K562 (cell line): ENCODE data around the gene UBE2L6. TPM values are rescaled to one million over a fixed set of nuclear protein-coding genes. Genes with fewer than 3 reads are reported as not detected.
A peak's percentile ranks its signal among the peaks of the same experiment; 100 is the strongest.

Experiments
- BRD4 ChIP-seq: fragments of 200-600 bp; sonication (generic); IDR thresholded peaks from 2 replicates; pipeline ENCODE4 v1.6.1; 2017; ENCODE audit warnings: inconsistent platforms
- CREB5 ChIP-seq: fragments of 250-450 bp; sonication (Bioruptor Pico); IDR thresholded peaks from 2 replicates; pipeline ENCODE4 v1.5.0; 2020; ENCODE audit warnings: mild to moderate bottlenecking
- CTCF ChIP-seq, 3 experiments: IDR thresholded peaks in 2 of 3; conservative IDR thresholded peaks in 1 of 3; 2 replicates each; pipeline ENCODE4 v1.5.1; 2011 to 2012; ENCODE audit warnings: low read length in 3 of 3, mild to moderate bottlenecking in 3 of 3, control low read depth in 2 of 3, improper control_type of control experiment in 1 of 3, inconsistent platforms in 1 of 3, low read depth in 1 of 3, mixed read lengths in 1 of 3, moderate library complexity in 1 of 3; ENCODE audit not compliant: insufficient read depth in 2 of 3
- DEAF1 ChIP-seq: fragments of 450-650 bp; formaldehyde crosslinking; IDR thresholded peaks from 2 replicates; pipeline ENCODE4 v1.4.0; 2020; ENCODE audit warnings: mild to moderate bottlenecking, moderate library complexity
- E2F4 ChIP-seq: sonication (generic); formaldehyde crosslinking; IDR thresholded peaks from 2 replicates; pipeline ENCODE4 v1.8.0; 2022; ENCODE audit warnings: mild to moderate bottlenecking, low read depth, missing genetic modification reagents
- ELK1 ChIP-seq: sonication (generic); formaldehyde crosslinking; IDR thresholded peaks from 2 replicates; pipeline ENCODE4 v1.8.1; 2022; ENCODE audit warnings: missing genetic modification reagents
- HDAC2 ChIP-seq: fragments of 450-650 bp; IDR thresholded peaks from 2 replicates; pipeline ENCODE4 v1.6.1; 2016; ENCODE audit warnings: mild to moderate bottlenecking
- NEUROD1 ChIP-seq: fragments of 150-350 bp; IDR thresholded peaks from 2 replicates; pipeline ENCODE4 v1.6.1; 2014; ENCODE audit warnings: borderline replicate concordance, low read length, low read depth; ENCODE audit not compliant: partially characterized antibody
- POLR2G ChIP-seq: fragments of 200-400 bp; formaldehyde crosslinking; IDR thresholded peaks from 2 replicates; pipeline ENCODE4 v1.6.1; 2017; ENCODE audit warnings: low read depth, mild to moderate bottlenecking, antibody characterized with exemption, low read length, moderate library complexity
- PRPF4 ChIP-seq: fragments of 200-400 bp; formaldehyde crosslinking; IDR thresholded peaks from one replicate; pipeline ENCODE4 v1.6.1; 2017; ENCODE audit warnings: low read length, low read depth, mild to moderate bottlenecking; ENCODE audit not compliant: insufficient read depth, poor library complexity, severe bottlenecking
- RBM25 ChIP-seq: fragments of 200-400 bp; formaldehyde crosslinking; IDR thresholded peaks from 2 replicates; pipeline ENCODE4 v1.6.1; 2018; ENCODE audit warnings: low read length, low read depth, moderate library complexity; ENCODE audit not compliant: severe bottlenecking
- SMAD3 ChIP-seq: fragments of 450-650 bp; formaldehyde crosslinking; conservative IDR thresholded peaks from 2 replicates; pipeline ENCODE4 v1.4.0; 2020; ENCODE audit warnings: mild to moderate bottlenecking
- SMARCE1 ChIP-seq: fragments of 450-650 bp; IDR thresholded peaks from 2 replicates; pipeline ENCODE4 v1.7.1; 2016; ENCODE audit warnings: mild to moderate bottlenecking
- SREBF2 ChIP-seq: sonication (generic); formaldehyde crosslinking; IDR thresholded peaks from 2 replicates; pipeline ENCODE4 v1.4.0; 2020; ENCODE audit warnings: mild to moderate bottlenecking, missing genetic modification reagents
- UBTF ChIP-seq, 2 experiments: IDR thresholded peaks; 2 replicates each; pipeline ENCODE4 v1.6.1; 2012; ENCODE audit warnings: improper control_type of control experiment in 2 of 2, low read depth in 2 of 2, low read length in 2 of 2, borderline replicate concordance in 1 of 2
- ZFX ChIP-seq: sonication (generic); formaldehyde crosslinking; IDR thresholded peaks from 2 replicates; pipeline ENCODE4 v1.8.0; 2022; ENCODE audit warnings: mild to moderate bottlenecking, missing genetic modification reagents, moderate library complexity
- ZNF586 ChIP-seq: fragments of 450-650 bp; formaldehyde crosslinking; conservative IDR thresholded peaks from 2 replicates; pipeline ENCODE4 v1.4.0; 2020; ENCODE audit warnings: mild to moderate bottlenecking, moderate library complexity
- polyA plus RNA-seq, 8 experiments: library from polyadenylated mRNA; depleted of rRNA in 4 of 8; stranded (reverse) in 5 of 8; unstranded in 3 of 8; fragments of >200 nt; fragmentation: Nextera tagmentation in 2 of 8; fragmentation: Illumina TruSeq in 1 of 8; extraction: Ambion mirVana in 2 of 8; extraction: Trizol in 1 of 8; gene quantifications; 2 replicates each; pipeline versions ENCODE4 v1.2.1 to v1.2.3, GENCODE V29; 2011 to 2014; ENCODE audit warnings: inconsistent platforms in 1 of 8, missing spikeins in 1 of 8
- total RNA-seq, 7 experiments: library from RNA; depleted of rRNA in 6 of 7; stranded (reverse); fragments of >200 nt in 6 of 7; fragmentation: Illumina TruSeq in 2 of 7; extraction: Trizol in 2 of 7; gene quantifications; 2 replicates each; pipeline versions ENCODE4 v1.2.1 to v1.2.3, GENCODE V29; 2011 to 2021; ENCODE audit warnings: low replicate concordance in 1 of 7

UBE2L6 gene
- total and polyA plus RNA-seq, 9 of the 15 experiments (the other 6 are each of a cell fraction or from before 2014, with no cell fraction given), result 5.9 to 24.9 (median 9.7) TPM

- TF ChIP-seq E2F4 (no peak), UBTF (IDR thresholded peaks at IDR 0.05; ENCODE audit: borderline replicate concordance in 1 of 2, low read depth in 2 of 2, low read length in 2 of 2) (no peak; a peak in 3 of 4 replicates), BRD4 (no peak), PRPF4 (no peak), CREB5 (CRISPR knock-in tag) (no peak), ZFX (CRISPR knock-in tag) (peak; percentile 71), ELK1 (no peak), RBM25 (no peak), CTCF (IDR thresholded peaks at IDR 0.05 in 2 of 3, conservative IDR thresholded peaks at IDR 0.05 in 1 of 3; ENCODE audit: insufficient read depth in 2 of 3, low read depth in 1 of 3, low read length in 3 of 3) (0 out of 6 replicates have a peak, but pooled peaks of 1 of the 3 experiments have one; percentile 5), POLR2G (peak; percentile 89), SREBF2 (no peak), HDAC2 (peak; percentile 63), SMAD3 (CRISPR knock-in tag) (no peak), DEAF1 (CRISPR knock-in tag) (no peak), ZNF586 (CRISPR knock-in tag) (no peak), SMARCE1 (peak; percentile 62), NEUROD1 (no peak)
Measured at GRCh38 chr11:57515332-57516060, 52.0 kb downstream of the UBE2L6 start, which contains the start of gene SLC43A1 (continued).
